ENCODE data around the gene OSBPL7.

OSBPL7 gene

DNA sequence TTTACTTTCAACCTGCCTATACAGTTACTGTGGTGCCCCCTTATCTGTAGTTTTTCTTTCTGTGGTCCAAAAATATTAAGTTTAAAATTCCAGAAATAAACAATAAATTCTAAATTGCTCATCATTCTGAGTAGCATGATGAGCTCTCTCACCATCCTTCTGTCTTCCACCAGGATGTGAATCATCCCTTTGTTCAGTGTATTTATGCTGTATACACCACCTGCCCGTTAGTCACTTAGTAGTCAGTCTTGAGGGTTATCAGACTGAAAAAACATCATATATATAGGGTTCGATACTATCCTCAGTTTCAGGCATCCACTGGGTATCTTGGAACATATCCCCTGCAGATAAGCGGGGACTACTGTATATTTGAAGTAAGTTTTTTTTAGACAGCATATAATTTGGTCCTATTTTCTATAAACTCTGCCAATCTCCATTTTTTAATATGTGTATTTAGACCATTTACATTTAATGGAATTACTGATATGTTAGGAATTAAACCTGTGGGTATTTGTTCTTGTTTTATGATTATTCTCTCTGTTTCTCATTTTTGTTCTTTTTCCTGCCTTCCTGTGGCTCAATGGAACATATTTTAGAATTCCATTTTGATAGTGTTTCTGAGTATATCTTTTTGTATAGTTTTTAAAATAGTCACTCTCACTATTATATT is 57.5 kb downstream of the OSBPL7 start:
- DNase-seq (ENCODE audit: low read depth in 2 of 2) = no peak

DNA sequence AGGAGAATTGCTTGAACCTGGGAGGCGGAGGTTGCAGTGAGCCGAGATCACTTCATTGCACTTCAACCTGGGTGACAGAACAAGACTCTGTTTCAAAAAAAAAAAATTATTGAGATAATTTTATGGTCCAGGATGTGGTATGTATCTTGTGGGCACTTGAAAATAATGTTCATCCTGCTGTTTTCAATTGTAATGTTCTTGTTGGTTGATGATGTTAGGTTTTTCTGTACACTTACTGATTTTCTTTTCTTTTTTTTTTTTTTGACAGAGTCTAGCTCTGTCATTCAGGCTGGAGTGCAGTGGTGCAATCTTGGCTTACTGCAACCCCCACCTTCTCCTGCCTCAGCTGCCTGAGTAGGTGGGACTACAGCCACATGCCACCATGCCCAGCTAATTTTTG is 58.9 kb downstream of the OSBPL7 start:
- DNase-seq (ENCODE audit: low read depth in 2 of 2) = no peak

DNA sequence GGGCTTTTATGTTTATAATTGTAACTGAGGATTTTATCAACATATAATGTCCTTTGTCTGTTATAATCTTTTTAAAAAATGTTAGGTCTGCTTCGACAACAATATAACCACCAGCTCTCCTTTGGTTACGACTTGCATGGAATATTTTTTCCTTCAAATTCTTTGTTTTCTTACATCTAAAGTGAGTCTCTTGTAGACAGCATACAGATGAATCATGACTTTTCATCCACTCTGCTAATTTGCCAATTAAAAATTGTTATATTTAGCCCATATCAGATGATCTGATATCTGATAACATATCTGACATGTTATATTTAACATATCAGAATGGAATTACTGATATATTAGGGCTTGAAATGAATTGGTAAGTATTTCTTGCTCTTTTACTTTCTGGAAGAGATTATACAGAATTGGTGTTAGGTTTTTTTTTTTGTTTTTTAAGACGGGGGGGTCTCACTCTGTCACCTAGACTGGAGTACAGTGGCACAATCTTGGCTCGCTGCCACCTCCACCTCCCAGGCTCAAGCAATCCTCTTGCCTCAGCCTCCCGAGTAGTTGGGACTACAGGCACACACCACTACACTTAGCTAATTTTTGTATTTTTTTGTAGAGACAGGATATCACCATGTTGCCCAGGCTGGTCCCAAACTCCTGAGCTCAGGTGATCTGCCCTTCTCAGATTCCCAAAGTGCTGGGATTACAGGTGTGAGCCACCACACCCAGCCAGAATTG is 61.0 kb downstream of the OSBPL7 start:
- no peak for DNase-seq (ENCODE audit: low read depth in 2 of 2)

DNA sequence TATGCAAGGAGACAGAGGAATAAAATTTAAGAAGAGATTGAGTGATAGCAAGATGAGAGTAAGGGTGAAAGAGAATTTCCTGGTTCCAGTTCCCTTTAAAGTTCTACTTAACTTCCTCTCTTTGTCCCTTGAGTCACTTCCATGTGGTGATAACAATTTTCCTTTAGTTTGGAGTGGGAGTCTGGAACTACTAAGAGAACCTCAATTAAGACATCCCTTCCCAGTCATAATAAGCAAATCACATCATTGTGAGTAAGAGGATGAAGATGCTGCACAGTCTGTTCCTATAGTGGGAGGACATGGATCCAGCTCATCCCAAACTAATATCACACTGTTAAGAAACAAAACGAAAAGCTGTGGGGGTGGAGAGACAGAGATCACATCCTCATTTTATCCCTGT is 64.2 kb downstream of the OSBPL7 start:
- no peak for DNase-seq (ENCODE audit: low read depth in 2 of 2)

Data from stimulated activated CD8-positive, alpha-beta memory T cell treated with anti-CD3 and anti-CD28 coated beads, Interleukin-2, amount 100 ng/mL, for 48 hours (primary cell).